Measurements from ENCODE around the gene LBR.

LBR gene

DNA sequence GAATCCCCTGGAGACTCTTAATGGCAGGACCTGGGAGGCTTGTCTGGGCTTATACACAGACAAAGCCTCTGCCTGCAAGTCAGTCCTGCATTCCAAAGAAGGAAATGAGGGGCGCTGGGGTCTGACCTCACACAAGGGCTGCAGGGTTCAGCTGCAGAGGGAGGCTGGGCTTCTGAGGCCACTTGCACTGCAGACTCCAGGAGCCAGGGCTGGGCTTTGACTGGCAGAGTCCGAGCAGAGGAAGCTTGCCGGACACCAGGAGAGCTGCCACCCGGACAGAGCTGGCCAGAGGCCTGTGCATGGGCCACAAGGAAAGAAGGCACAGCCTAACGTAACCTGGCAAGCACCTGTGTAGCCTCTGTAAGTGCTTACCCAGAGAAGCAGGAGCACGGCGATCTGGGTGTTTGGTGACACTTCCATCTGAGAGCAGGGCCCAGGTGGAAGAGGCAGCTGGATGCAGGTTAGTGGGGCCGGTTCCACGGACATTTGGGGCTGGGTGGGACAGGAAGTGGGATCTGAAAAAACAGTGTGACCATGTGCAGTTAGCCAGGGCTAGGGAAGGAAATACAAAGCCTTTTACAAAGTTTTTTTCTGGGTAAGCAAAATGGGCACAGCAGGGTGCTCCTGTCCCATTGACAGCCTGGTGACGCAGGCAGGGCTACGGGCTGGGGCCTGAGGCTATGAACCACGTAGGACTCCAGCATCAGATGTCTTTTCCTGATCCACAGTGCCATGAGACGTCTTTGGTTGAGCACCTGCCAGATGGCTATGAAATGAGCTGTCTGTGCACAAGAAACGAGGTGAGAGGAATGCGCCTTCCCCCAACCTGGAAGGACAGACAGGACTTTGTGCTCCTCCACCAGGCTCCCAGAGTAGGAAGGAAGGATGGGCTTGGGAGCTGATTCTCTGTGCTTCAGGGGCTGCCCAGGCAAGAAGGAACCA, 37.3 kb upstream of the LBR start:
- no peak for DNase-seq (ENCODE audit: low read depth, low spot score)

DNA sequence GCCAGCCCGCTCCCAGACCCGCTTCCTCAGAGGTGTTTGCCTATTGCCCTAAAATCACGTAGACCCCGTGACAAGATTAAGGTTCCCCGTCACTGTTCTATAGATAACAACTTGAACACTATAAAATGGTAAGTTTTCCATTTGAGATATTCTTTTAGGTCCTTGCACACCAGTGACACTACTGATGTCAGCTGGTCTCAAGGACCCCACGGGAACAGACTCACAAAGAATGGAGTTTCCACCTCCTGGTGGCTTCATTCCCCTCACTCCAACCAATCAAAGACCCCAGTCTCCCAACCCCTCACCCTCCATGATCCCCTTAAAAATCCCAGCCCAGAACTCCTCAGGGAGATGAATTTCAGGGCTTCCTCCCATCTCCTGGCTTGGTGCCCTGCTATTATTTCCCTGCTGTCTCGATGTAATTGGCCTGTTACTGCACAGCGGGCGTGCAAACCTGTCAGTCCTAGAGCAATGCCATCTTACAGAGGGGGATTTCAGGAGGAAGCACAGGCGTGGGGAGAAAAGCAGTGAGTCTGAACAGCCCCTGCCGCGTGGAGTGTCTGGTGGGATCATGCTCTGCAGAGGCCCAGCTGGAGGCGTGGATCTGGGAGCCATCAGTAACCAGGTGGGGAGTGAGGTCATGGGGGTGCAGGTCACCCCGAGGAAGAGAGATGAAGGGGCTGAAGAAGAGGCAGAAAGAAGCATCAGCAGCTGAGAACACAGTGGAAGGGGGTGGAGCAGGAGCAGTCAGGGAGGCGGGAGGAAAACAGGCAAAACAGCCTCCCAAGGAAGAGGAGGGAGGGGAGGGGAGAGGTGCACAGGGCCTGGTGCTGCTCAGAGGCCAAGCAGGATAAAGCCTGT, 35.1 kb upstream of the LBR start:
- no peak for DNase-seq (ENCODE audit: low read depth, low spot score)

DNA sequence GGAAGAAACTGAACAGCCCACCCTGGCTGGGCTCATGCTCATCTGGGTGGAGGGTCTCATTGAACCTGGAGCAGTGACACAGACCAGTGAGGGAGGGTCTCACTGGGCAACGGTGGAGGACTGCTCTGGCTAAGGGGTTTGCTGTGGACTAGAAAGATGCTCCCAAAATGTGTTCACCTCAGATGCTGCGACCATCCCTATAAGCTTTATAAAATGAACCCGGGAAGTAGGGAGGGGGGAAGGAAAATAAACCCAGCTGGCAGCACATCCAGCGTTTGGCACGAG, 34.5 kb upstream of the LBR start:
- DNase-seq (ENCODE audit: low read depth, low spot score), result no peak

DNA sequence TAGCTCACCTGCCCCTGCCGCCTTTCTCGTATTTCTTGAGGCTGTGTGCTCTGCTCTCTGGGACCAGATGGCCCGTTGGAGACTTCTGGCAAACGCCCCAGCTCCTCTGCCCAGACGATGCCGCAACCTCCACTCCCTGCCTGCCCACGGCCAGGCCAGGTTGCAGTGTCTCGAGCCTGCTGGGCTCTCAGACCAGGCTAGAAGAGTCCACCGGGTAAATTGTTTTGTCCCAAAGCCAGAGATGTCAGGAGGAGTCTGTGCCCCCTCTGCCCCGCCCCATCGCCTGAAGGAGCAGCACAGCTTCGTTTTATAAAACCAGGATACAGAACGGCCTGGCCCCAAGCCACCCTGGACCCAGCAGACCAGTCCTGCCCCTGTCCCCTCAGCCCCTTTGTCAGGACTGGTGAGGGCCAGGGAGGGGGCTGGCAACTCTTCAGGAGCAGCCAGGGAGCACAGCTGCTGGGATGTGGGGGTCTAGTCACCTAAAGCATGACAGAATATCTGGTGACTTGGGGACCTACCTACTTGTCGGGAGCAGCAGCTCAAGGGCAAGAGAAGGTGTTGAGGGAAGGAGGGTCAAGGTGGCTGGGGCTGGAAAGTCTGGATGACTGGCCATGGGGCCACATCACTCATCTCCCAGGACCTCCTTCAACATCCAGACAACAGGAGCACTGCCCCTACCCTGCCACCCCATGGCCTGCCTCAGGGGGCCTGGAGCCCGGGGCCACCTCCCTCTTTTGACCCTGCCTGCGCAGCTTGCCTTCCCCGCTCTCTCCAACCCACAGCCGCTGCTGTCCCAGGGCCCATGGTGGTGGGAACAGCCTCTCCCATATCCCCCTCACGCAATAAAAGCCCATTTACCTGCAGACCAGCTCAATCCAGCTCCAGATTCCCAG, 33.9 kb upstream of the LBR start:
- DNase-seq (ENCODE audit: low read depth, low spot score), result no peak

DNA sequence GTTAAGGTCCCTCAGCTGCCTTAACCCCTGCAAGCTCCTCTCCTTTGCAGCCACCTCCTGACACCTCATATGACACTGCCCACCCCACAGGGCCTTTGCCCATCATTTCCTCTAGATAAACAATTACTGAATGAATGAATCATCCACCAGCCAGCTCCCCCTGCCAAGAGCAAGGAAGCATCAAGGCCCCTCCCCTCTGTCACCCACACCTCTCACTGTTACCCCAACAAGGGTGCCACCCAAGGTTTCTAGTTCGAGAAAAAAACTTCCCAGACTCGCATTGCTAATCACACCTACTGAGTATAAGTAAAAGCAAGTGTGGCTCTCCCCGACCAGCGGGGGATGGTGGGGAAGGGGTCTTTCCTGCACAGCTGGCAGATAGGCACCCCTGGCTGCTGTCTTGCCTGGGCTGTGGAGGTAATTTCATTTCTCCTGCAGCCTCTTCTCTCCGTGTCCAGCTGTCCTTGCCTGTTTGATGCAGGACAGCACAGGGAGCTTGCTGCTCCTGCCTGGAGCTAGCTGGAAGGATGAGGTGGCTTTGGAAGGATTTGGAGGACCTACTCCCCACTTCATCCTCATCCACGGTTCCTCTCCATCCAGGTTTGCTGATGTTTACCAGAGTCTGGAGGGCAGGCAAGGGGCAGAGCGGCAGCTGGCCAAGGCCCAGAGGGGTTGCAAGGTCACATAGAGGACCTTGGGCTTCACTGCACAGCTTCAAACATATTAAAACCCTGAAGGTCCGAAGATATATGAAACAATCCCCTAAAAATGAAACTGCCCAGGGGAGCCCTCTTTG, 33.1 kb upstream of the LBR start:
- no peak for DNase-seq (ENCODE audit: low read depth, low spot score)

DNA sequence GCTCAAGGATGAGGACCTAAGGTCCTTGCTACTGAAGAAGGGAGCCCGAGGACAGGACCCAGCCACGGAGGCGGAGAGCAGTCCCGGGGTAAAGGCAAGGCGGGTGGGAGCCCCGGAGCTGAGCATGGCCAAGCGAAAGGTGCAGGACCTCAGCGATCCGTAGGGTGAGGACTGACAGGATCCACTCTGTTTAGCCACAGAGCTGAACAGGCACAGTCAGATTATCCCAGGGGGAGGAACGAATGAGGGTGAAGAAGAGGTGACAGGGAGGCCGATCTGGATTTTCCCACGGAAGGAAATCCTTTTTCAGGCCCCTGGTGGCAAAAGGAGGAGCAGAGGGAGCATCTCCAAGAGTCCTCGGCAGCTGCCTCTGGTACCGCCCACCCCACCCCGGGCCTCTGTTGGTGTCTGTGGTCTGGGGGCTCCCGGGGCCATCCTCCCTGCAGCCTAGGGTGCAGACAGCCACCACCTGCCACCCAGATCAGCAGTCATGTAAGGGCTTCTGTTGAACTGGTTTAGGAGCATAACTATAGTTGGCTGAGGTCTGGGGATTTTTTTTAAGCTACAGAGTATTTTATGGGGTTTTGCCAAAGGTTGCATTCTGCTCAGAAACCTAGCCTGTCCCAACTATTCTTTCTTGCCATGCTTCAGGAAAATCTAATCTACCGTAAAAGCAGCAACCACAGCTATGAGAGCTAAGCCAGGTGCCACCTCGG, 32.3 kb upstream of the LBR start:
- DNase-seq (ENCODE audit: low read depth, low spot score), result peak; percentile 62

DNA sequence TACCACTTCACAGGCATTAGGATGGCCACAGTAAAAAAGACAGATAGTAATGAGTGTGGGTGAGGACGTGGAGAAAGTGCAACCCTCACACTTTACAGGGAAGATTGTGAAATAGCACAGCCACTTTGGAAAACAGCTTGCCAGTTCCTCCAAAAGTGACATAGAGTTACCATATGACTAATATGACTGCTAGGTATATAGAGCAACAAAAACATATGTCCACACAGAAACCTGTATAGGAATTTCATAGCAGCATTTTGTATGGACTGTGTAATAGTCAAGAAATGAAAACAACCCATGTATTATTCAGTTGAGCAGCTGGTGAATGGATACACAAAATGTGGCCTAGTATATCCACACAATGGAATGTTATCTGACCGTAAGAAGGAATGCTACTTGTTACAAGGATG, 30.4 kb upstream of the LBR start:
- DNase-seq (ENCODE audit: low read depth, low spot score), result peak; percentile 41

DNA sequence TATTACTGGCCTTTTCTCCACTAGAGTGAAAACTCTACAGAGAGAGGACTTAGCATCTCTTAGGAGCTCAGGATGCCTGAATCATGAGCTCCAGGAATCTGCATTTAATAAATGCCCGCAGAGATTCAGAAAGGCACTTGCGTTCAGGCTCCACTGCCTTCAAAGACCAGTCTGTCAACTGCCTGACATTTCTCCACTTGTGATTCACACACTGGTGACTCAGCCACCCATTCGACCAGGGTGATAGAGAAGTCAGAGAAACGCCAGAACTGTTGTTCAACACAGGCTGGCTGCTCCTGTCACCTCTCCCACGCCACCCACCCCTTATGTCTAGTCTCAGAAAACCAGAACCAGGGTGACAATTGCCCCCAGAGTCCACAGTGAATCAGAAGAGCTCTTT, 26.9 kb upstream of the LBR start:
- peak; percentile 88 for DNase-seq (ENCODE audit: low read depth, low spot score)

DNA sequence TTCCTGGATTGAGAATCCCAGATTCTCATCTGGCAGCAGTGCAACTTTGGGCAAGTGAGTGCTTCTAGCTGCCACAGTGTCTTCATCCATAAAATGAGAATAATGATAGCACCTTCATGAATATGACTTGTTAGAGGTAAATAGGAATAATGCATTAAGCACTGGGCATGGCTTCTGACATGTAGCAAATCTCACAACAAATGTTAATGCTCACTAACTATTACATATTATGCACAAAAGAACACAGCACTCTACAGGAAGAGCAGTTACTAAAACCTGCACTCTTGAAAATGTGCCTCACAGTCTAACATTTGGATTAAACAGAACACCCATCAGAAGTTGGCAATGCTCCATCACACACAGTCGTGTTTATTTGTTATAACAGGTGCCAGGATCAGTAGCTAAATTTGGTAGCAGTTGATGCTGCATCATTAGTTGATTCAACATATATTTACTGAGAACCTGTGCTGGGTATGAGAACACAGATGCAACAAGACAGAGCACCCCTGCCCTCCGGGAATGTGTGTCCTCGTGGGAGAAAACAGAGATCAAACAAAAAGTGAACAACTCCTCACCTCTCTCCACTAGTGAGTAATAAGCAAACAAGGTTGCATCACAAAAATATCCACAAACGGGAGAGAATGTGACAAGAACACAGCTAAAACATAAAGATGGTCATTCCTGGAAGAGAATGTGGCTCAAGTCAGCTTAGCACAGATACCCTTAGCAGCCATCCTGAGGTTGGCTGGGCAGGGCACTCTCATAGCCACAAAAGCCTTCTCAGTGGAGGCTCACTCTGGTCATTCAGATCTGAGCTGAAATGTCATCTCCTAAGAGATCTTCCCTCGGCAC, 26.2 kb upstream of the LBR start:
- DNase-seq (ENCODE audit: low read depth, low spot score), result peak; percentile 28

DNA sequence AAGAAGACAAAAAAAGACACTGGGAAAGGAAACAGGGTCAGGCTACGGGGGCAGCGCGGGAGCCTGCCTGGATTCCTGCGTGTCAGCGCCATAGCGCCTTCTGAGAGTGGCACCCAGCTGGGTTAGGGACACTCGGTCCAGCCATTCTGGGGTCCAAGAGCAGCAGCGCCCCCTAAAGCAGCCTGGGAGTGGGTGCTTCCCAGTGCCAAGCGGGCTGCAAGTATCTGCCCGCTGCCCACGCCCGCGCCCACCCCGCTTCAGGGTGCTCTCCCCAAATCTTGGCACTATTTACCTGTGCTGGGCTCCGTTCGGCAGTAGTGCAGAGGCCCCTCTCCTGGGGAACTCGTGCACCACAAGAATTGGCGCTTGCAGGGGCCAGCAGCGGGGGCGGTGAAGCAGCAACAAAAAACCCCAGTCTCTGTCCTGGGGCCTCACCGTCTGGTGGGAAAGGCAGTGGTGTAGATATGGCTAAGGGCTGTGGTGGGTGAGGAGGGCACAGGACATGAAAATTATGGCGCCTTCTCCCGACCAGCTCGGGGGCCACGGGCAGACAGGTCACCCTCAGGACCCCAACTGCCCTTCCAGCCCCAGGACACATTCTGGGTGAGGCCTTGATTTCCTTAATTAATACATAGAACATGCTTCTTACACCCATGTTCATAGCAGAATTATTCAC, 24.1 kb upstream of the LBR start:
- no peak for DNase-seq (ENCODE audit: low read depth, low spot score)

DNA sequence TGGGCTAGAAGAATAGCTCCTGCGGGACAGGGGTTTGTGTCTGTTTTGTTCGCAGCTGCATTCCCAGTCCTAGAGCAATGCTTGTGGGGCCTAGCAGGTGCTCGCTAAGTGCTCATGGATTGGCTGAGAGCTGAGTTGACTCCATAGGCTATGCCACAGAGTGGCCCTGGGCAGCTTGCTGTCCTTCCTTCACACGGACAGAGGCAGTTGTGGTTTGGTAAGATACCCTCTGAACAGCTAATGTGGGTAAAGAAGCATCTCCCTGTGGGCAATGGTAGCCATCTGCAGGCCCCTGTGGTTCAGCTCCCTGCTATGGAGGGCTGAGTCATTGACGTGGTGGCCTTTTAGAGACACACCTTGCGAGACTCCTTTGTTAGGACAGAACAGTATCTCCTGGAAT, 23.5 kb upstream of the LBR start:
- no peak for DNase-seq (ENCODE audit: low read depth, low spot score)

DNA sequence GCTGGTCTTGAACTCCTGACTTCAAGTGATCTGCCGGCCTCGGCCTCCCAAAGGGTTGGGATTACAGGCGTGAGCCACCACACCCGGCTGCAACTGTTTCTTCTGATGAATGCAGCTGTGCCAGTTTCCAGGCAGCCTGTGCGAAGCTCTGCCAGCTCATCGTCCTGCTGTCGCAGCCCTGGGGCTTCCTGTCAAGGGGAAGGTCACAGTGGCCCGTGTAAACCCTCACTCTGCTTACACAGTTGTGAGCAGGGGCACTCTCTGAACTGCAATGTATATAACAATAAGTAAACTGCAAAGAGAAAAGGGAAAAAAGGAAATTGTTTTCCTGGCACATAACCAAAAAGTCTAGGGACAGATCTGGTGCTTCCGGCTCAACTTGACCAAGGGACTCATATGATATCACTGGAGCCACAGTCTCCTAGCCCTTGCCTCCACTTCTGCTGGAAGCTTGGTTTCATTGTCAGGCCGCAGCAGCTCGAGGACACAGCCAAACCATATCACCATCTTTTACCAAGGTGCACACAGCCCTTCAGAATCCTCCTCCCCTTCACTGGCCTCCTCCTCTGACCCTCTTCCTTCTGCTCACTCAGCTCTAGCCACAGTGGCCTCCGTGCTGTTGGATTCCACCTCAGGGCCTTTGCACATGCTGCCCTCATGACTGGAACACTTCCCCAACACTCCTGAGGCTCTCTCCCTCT, 22.8 kb upstream of the LBR start:
- DNase-seq (ENCODE audit: low read depth, low spot score), result no peak

DNA sequence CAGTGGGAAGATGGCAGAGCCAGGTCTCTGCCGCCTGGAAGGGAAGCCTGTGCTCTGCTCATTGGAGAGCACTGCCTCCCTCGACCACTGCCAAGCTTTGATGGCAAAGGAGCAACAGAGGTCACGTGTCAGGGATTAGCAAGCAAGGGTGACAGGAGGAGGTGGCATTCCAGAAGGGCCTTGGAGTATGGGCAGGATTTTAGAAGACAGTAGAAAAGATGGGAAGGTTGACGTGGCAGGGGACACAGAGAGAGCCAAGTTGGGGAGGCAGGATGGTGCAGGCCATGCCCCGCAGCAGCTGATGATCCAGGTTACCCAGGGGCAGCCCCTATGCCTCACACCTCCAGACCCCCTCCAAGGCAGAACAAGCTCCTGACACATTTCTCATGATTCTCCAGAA, 21.9 kb upstream of the LBR start:
- no peak for DNase-seq (ENCODE audit: low read depth, low spot score)

DNA sequence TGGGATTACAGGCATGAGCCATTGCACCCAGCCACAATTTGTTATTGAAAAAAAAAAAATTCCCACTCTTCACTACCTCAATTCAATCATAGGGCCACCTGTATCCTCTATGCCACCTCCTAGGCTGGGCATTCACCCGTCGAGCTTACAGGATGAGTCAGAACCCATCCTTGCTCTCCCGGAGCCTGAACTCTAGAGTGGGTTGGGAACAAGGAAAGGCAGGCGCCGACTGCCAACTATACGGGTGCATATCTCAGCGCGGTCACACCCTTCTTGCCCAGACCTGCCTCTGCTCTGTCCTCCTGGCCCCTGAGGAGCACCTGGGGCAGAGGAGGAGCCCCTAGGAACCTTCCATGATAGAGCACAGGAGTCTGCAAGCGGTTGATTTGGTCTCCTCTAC, 21.4 kb upstream of the LBR start:
- DNase-seq (ENCODE audit: low read depth, low spot score), result peak; percentile 57

DNA sequence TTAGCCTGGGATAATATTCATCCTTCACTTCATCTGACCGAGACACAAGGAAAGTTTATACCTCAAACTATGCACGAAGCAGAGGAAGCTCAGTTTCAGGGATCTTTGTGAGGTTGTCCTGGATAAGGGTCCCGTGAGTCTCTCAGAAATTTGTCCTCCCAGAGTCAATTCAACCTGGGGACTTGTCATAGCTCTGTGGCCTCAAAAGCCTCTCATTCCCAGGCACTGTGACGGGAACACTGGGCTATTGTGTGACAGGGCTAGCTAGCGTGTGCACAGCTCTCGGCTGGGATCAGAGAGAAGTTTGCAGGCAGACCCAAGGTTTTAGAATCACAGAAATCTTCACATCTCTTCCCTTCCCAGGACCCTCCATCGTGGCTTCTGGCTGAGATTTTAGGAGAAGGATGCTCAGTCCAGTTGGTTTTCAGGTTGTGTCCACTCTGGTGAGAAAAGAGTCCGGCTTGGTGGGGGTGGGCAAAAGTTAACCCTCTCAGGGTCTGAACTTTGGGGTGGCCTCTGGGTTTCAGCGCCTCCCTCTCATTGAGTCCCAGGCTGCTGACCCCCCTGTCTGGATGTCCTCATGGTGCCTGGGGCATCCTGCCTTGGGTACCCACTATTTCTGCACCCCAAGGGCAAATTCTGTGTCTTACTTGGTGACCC, 20.4 kb upstream of the LBR start:
- DNase-seq (ENCODE audit: low read depth, low spot score), result no peak

DNA sequence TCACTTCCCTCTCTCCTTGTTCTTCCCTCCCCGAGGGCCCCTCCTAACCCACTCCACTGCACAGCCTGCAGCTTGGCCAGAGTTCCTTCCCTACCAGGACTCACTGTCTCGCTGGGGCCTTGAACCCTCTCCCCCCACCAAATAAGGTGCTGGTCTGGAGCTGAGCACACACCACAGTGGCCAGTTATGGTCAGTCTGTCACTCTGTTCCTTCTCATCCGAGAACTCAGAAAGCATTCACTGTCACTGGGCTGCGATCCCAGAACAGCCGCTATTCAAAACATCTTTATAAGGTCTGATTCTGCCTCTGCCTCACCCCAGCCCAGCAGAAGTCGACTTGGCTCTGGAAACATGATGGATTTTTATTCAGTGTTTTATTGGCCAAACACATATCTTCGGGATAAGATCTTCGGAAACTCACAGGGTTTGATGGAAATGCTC, 19.8 kb upstream of the LBR start:
- peak; percentile 72 for DNase-seq (ENCODE audit: low read depth, low spot score)

DNA sequence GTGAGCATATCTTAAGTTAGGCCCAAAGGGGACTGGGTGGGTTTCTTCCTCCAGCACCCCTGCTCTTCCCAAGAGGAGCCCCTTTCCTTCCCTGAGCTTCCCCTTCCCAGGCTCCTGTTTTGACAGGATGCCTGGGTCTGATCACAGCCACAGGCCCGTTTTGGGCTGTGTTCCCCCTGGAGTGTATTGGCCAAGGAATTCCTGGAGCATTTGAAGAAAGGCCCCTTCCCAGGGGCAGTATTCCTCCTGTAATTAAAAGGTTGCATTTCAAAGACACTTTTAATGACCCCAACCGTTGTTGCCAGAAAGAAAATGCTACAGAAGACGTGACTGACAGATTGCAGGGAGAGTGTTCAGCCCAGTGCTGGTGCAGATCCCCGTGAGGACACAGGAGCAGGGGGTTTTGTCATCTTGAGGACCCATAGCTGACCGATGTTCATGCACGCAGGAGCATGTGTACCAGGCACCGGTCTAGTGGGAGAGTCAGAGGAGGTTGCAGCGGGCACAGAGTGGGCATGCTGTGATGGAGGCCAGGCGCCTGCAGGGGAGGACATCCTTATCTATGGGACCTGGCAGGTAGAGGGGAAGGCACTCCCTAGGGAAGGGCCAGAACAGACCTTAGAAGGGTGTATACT, 19.3 kb upstream of the LBR start:
- DNase-seq (ENCODE audit: low read depth, low spot score), result no peak
